ENCODE results near the gene EIF4B.

DNA sequence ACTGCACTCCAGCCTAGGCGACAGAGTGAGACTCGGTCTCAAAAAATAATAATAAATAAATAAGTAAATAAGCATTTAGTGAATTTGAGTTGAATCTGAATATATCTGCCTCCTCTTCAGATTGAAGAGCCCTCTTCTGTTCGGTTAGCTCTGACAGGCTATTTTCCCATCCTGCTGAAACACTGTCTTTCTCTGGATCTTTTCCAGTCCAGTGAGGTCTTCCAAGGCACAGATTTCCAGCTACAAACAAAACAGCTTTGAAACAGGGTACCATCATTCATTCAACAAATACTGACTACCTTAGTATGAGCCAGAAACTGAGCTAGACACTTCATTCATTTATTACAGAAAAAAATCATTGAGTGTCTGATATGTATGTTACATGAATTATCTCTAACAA, 80.1 kb downstream of the EIF4B start:
- TF ChIP-seq GATA2 (IDR thresholded peaks at IDR 0.05; ENCODE audit: low read depth, low read length): no peak
- no peak for TF ChIP-seq GATA3 (IDR thresholded peaks at IDR 0.05; ENCODE audit: low read depth, low read length)
